Activated CD4-positive, alpha-beta T cell treated with anti-CD3 and anti-CD28 coated beads, Interleukin-2, amount 50 U/mL, for 4 hours (primary cell): Measurements from ENCODE around the gene AUTS2.

Experiments
- DNase-seq, 2 experiments: peaks; one replicate each; pipeline ENCODE4 v3.0.0-alpha.2; 2020

The AUTS2 gene

GRCh38 chr7:70015353-70015752 is 417.1 kb downstream of the AUTS2 start:
- DNase-seq: no peak

GRCh38 chr7:70016044-70016770 is 417.9 kb downstream of the AUTS2 start:
- DNase-seq: no peak

GRCh38 chr7:70017357-70017756 is 419.1 kb downstream of the AUTS2 start:
- DNase-seq: no peak

GRCh38 chr7:70018700-70019099 is 420.4 kb downstream of the AUTS2 start:
- no peak for DNase-seq

- DNase-seq: no peak
These were observed 429.6 kb downstream of the AUTS2 start for GRCh38 chr7:70027867-70028266.

- DNase-seq: no peak
These were observed 430.3 kb downstream of the AUTS2 start for GRCh38 chr7:70028620-70029019.

GRCh38 chr7:70029993-70030392 is 431.7 kb downstream of the AUTS2 start:
- no peak for DNase-seq

GRCh38 chr7:70030745-70031144 is 432.5 kb downstream of the AUTS2 start:
- DNase-seq: no peak

GRCh38 chr7:70031245-70031644 is 433.0 kb downstream of the AUTS2 start:
- no peak for DNase-seq

- no peak for DNase-seq
These were observed 434.4 kb downstream of the AUTS2 start for GRCh38 chr7:70032649-70033048.

- DNase-seq: no peak
These were observed 435.0 kb downstream of the AUTS2 start for GRCh38 chr7:70033226-70033625.

GRCh38 chr7:70034999-70035398 is 436.7 kb downstream of the AUTS2 start:
- no peak for DNase-seq

GRCh38 chr7:70035519-70035918 is 437.2 kb downstream of the AUTS2 start:
- DNase-seq: no peak

GRCh38 chr7:70035955-70036354 is 437.7 kb downstream of the AUTS2 start:
- no peak for DNase-seq

GRCh38 chr7:70036695-70037094 is 438.4 kb downstream of the AUTS2 start:
- no peak for DNase-seq

- no peak for DNase-seq
These were observed 439.1 kb downstream of the AUTS2 start for GRCh38 chr7:70037171-70037933.

- no peak for DNase-seq
These were observed 441.8 kb downstream of the AUTS2 start for GRCh38 chr7:70040051-70040450.

- no peak for DNase-seq
These were observed 442.9 kb downstream of the AUTS2 start for GRCh38 chr7:70040970-70041766.

GRCh38 chr7:70042533-70042932 is 444.3 kb downstream of the AUTS2 start:
- DNase-seq: no peak

- no peak for DNase-seq
These were observed 444.8 kb downstream of the AUTS2 start for GRCh38 chr7:70043015-70043538.

- no peak for DNase-seq
These were observed 445.8 kb downstream of the AUTS2 start for GRCh38 chr7:70044064-70044463.

- no peak for DNase-seq
These were observed 446.2 kb downstream of the AUTS2 start for GRCh38 chr7:70044525-70044924.

GRCh38 chr7:70044981-70045380 is 446.7 kb downstream of the AUTS2 start:
- no peak for DNase-seq
